GM12872 (cell line): Measurements from ENCODE around the gene ZNF593.

Source experiments
- TF ChIP-seq, protein P1 (sequence below): IDR thresholded peaks from 3 replicates; pipeline ENCODE4 v1.5.1; 2011; ENCODE audit warnings: low read depth, mild to moderate bottlenecking, low read length, moderate library complexity; ENCODE audit not compliant: insufficient read depth

ZNF593 gene

DNA sequence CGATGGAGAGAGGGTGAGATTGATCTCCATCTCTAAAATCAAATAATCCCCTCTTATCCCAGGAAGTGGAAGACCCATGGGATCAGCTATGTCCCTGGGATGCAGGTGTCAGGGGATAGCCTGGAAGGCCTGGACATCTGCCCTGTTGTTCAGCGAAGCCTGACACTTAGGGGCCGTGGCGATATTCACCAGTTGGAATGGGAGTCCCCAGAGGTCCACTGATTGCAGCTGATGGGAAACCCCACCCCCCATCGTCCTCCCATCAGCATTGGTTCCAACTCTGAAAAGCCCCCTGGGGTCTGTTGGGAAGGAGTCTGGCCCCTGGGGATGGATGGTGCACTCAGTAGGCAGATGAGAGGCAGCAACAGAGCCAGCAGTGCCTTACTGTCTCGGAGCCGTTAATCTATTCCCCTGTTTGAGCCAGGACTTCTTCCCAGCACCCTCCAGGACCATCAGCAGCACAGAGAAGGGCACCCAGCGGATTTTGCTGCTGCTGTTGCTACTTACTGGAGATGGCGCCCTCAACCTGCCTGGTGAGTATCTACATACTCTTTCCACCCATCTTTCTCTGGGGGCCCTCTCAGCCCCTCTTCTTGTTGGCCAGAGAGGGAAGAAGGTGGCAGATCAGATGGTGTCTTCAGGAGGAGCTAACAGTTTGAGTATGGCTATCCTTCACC lies 34.1 kb downstream of the ZNF593 start:
- TF ChIP-seq, protein P1, sequence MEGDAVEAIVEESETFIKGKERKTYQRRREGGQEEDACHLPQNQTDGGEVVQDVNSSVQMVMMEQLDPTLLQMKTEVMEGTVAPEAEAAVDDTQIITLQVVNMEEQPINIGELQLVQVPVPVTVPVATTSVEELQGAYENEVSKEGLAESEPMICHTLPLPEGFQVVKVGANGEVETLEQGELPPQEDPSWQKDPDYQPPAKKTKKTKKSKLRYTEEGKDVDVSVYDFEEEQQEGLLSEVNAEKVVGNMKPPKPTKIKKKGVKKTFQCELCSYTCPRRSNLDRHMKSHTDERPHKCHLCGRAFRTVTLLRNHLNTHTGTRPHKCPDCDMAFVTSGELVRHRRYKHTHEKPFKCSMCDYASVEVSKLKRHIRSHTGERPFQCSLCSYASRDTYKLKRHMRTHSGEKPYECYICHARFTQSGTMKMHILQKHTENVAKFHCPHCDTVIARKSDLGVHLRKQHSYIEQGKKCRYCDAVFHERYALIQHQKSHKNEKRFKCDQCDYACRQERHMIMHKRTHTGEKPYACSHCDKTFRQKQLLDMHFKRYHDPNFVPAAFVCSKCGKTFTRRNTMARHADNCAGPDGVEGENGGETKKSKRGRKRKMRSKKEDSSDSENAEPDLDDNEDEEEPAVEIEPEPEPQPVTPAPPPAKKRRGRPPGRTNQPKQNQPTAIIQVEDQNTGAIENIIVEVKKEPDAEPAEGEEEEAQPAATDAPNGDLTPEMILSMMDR: 0 out of 3 replicates have a peak, but pooled peaks have one; percentile 3

GRCh38 chr1:26210147-26210870 lies 40.6 kb downstream of the ZNF593 start:
- TF ChIP-seq, protein P1: no peak

DNA sequence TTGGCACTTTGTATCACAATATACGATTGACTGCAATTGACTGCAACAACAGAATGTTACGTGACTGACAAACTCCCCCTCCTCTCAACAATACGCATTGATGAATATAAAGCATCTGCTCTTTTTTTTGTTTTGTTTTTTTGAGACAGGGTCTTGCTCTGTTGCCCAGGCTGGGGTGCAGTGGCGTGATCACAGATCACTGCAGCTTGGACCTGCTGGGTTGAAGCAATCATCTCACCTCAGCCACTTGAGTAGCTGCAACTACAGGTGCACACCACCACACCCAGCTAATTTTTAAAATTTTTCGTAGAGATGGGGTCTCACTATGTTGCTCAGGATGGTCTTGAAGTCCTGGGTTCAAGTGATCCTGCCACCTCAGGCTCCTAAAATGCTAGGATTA lies 43.0 kb downstream of the ZNF593 start:
- TF ChIP-seq, protein P1: no peak

DNA sequence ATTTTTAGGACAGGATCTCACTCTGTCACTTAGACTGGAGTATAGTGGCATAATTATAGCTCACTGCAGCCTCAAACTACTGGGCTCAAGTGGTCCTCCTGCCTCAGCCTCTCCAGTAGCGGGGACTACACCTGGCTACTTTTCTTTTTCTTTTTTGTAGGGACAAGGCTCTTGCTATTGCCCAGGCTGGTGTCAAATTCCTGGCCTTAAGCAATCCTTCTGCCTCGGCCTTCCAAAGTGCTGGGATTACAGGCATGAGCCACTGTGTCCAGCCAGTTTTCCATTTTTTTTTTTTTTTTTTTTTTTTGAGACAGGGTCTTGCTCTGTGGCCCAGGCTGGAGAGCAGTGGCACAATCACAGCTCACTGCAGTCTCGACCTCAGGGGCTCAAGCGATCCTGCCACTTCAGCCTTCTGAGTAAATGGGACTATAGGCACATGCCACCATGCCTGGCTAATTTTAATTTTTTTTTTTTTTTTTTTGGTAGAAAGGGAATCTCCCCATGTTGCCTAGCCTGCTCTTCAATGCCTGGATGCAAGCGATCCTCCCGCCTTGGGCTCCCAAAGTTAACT lies 43.7 kb downstream of the ZNF593 start:
- TF ChIP-seq, protein P1: no peak

DNA sequence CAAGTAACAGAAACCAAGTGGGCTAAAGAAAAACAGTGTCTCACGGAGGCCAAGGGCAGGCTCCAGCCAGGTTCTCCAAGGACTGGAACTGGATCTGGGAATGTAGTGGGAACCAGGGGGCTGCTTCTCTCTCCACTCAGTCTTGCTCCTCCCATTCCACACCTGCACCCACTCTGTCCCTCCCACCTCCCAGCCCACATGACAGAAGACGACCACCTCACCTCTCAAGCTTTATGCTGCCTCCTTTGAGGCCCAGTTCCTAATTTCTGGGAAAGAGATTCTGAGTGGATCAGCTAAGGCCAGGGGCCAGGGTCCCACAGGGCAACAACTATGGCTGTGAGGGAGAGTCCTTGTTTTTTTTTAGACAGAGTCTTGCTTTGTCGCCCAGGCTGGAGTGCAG lies 45.5 kb downstream of the ZNF593 start:
- TF ChIP-seq, protein P1: no peak

GRCh38 chr1:26218906-26219494 lies 49.3 kb downstream of the ZNF593 start:
- TF ChIP-seq, protein P1: no peak
